ENCODE data around the gene ZNF358.

DNA sequence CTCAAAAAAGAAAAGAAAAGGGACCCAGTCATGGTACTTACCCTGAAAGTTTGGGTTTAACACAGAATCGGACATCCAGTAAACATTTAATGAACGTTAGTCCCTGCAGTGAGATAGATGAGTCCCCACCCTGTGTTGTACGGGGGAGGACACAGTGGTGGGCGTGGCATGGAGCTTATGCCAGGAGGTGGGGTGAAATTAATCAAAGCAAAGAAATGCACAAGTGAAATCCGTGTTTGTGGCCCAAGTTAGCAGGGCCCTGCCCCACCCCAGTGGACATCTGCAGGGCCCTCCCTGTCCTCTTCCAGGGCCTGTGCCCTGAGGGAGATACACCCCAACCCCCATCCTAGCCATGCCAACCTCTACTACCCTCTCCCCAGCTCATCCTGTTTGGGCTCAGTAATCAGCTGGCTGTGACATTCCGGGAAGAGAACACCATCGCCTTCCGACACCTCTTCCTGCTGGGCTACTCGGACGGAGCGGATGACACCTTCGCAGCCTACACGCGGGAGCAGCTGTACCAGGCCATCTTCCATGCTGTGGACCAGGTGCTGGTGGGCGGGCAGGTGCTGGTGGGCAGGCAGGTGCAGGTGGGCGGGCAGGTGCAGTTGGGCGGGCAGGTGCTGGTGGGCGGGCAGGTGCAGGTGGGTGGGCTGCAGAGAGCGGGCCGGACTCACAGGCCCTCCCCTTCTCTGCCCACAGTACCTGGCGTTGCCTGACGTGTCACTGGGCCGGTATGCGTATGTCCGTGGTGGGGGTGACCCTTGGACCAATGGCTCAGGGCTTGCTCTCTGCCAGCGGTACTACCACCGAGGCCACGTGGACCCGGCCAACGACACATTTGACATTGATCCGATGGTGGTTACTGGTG lies 10.4 kb downstream of the ZNF358 start:
- TF ChIP-seq, protein P1, sequence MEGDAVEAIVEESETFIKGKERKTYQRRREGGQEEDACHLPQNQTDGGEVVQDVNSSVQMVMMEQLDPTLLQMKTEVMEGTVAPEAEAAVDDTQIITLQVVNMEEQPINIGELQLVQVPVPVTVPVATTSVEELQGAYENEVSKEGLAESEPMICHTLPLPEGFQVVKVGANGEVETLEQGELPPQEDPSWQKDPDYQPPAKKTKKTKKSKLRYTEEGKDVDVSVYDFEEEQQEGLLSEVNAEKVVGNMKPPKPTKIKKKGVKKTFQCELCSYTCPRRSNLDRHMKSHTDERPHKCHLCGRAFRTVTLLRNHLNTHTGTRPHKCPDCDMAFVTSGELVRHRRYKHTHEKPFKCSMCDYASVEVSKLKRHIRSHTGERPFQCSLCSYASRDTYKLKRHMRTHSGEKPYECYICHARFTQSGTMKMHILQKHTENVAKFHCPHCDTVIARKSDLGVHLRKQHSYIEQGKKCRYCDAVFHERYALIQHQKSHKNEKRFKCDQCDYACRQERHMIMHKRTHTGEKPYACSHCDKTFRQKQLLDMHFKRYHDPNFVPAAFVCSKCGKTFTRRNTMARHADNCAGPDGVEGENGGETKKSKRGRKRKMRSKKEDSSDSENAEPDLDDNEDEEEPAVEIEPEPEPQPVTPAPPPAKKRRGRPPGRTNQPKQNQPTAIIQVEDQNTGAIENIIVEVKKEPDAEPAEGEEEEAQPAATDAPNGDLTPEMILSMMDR (IDR thresholded peaks at IDR 0.05; ENCODE audit: insufficient read depth, low read length, poor library complexity, severe bottlenecking) = no peak
- no peak for TF ChIP-seq EZH2phosphoT487 (conservative IDR thresholded peaks at IDR 0.05; ENCODE audit: low read length)

All from SU-DHL-6 (cell line).